ENCODE results near the gene LRMDA. TPM values are rescaled to one million over a fixed set of nuclear protein-coding genes. Genes with fewer than 3 reads are reported as not detected.
A peak's percentile ranks its signal among the peaks of the same experiment; 100 is the strongest.

The LRMDA gene
- total RNA-seq, 6 donors from 2014 or later: 12.8 to 185 (median 18.1) TPM

DNA sequence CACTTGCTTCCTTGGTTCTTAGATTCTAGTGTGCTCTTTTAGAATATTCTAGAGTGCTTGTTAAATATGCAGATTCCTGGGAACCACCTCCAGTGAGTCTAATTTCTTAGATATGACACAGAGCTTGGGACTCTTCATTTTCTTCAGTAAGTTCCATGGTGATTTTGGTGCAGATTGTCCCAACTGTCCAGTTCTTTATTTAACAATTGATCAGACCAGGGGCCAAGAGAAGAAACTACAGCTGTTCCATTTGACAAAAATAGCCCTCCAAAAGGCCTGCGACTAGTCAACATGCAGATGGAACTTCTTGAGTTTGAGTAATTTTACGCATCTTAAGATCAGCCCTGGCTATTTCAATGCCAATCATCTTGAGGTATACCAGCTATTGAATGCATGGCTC, 760.7 kb downstream of the LRMDA start:
- peaks cover 10 to 12% (median 11%) of the 10 kb centered on the region in 4 donors for H3K4me1 ChIP-seq
- no peak overlapping the region for H3K4me3 ChIP-seq
- H3K36me3 ChIP-seq: no peaks in the 10 kb centered on the region
- H3K27ac ChIP-seq: no peak overlapping the region
- DNase-seq: no peak
- no peaks in the 10 kb centered on the region for H3K9me3 ChIP-seq
- H3K27me3 ChIP-seq: no peaks in the 10 kb centered on the region
- ATAC-seq (ENCODE audit: low FRiP score in 2 of 2): no peak
- 89 to 93% methylated on average over 2 of the region's 2 CpGs for WGBS, 2 donors
- TF ChIP-seq, protein P1, sequence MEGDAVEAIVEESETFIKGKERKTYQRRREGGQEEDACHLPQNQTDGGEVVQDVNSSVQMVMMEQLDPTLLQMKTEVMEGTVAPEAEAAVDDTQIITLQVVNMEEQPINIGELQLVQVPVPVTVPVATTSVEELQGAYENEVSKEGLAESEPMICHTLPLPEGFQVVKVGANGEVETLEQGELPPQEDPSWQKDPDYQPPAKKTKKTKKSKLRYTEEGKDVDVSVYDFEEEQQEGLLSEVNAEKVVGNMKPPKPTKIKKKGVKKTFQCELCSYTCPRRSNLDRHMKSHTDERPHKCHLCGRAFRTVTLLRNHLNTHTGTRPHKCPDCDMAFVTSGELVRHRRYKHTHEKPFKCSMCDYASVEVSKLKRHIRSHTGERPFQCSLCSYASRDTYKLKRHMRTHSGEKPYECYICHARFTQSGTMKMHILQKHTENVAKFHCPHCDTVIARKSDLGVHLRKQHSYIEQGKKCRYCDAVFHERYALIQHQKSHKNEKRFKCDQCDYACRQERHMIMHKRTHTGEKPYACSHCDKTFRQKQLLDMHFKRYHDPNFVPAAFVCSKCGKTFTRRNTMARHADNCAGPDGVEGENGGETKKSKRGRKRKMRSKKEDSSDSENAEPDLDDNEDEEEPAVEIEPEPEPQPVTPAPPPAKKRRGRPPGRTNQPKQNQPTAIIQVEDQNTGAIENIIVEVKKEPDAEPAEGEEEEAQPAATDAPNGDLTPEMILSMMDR (IDR thresholded peaks at IDR 0.05): no peak
- TF ChIP-seq POLR2AphosphoS5 (IDR thresholded peaks at IDR 0.05): no peak
- TF ChIP-seq EP300 (IDR thresholded peaks at IDR 0.05): no peak
- TF ChIP-seq POLR2A (IDR thresholded peaks at IDR 0.05): no peak

DNA sequence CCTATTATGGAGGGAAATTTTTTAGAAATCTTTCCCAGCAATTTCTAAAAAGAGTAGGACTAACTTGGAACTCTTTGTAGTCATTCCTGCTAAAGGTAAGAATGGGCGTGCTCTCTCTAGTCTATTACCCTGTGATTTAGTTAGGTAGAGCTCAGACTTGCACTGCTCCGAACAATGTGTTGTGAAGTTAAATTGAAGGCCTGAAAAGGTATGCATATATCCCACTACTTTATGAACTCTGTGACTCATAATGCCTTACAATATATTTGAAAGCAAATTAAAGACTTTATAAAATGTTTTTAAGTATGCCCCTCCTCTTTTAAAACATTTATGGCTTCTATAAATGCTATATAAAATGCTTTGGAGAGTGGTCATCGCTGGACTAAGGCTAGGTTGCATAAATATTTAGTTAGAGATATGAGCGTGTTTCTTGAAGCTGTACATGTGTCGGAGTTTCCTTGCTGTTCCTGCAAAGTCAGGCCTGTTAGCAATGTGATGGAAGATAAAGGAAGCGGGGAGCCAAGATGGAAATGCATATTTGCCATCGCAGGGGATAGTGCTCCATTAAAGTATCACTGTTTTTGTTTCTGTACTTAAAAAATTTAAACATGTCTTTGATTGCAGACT, 761.4 kb downstream of the LRMDA start:
- H3K4me1 ChIP-seq: peaks cover 10 to 12% (median 11%) of the 10 kb centered on the region in 4 donors
- no peaks in the 10 kb centered on the region for H3K27me3 ChIP-seq
- DNase-seq (no peak), ATAC-seq (ENCODE audit: low FRiP score in 2 of 2) (no peak)
- no peak overlapping the region for H3K27ac ChIP-seq
- H3K9me3 ChIP-seq: no peaks in the 10 kb centered on the region
- no peak for TF ChIP-seq POLR2AphosphoS5 (IDR thresholded peaks at IDR 0.05)
- TF ChIP-seq, protein P1 (IDR thresholded peaks at IDR 0.05): no peak
- no peak for TF ChIP-seq EP300 (IDR thresholded peaks at IDR 0.05)
- TF ChIP-seq POLR2A (IDR thresholded peaks at IDR 0.05): no peak
- H3K36me3 ChIP-seq: no peaks in the 10 kb centered on the region
- 84 to 87% methylated on average over 7 of the region's 7 CpGs for WGBS, 2 donors
- no peak overlapping the region for H3K4me3 ChIP-seq

DNA sequence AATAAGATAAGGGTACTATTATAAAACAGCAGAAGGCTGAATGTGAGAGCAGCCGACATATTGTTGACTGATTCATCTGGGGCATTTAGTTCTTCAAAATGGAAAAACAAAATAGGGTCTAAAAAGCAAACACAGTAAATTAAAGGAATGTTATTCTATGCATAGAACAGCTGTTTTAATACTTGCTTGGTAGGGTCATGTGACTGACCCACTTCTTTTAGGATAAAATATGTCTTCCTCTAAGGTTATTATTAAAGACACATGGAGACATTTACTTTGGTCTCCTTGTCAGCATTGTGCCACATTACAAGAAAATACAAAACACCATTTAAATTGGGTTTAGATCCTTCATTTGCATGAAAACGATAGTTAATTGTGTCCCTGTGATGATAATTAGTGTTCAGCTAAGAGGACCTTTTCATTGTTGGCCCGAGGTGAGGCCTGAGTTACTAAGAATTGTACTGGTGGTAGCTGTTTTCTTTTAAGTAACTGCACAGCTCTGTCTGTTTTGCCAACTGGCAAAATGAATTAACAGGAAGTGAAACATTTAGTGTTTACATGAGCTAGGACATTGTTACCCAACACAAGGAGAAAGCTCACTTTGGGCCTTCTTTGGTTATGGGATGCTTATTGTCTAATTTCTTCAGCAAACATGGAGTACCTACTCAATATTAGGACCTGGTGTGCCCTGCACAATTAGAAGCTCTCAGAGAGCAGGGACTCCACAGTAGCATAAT, 764.4 kb downstream of the LRMDA start:
- Histone ChIP-seq H3K36me3 (no peaks in the 10 kb centered on the region), H3K27ac (no peak overlapping the region), H3K9me3 (no peaks in the 10 kb centered on the region), H3K4me3 (no peak overlapping the region), H3K4me1 (peaks cover 10 to 12% (median 11%) of the 10 kb centered on the region in 4 donors), H3K27me3 (no peaks in the 10 kb centered on the region)
- TF ChIP-seq EP300 (IDR thresholded peaks at IDR 0.05) (no peak), POLR2AphosphoS5 (IDR thresholded peaks at IDR 0.05) (no peak), POLR2A (IDR thresholded peaks at IDR 0.05) (no peak)
- TF ChIP-seq, protein P1 (IDR thresholded peaks at IDR 0.05): no peak
- DNase-seq (no peak), ATAC-seq (ENCODE audit: low FRiP score in 2 of 2) (peak in 1 of 2 donors; percentile 45)
- WGBS, 2 donors: 26 to 49% methylated on average over 3 of the region's 3 CpGs

DNA sequence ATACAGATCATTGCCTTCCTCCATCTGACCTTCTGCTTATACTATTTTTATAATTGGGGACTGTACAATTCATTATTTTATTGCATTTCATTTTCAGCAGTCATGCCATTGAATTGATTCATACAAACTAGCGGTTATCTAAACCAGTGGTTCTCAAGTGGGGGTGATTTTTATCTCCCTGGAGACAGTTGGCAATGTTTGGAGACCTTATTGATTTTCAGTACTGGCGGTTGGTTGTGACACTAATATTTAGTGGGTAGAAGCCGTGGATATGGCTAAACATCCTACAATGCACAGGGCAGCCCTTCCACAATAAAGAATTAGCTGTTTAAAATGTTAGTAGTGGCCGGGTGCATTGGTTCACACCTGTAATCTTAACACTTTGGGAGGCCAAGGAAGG, 765.9 kb downstream of the LRMDA start:
- Histone ChIP-seq H3K4me1 (peaks cover 10 to 12% (median 11%) of the 10 kb centered on the region in 4 donors), H3K9me3 (no peaks in the 10 kb centered on the region), H3K4me3 (no peak overlapping the region), H3K36me3 (no peaks in the 10 kb centered on the region), H3K27ac (no peak overlapping the region), H3K27me3 (no peaks in the 10 kb centered on the region)
- no peak for ATAC-seq (ENCODE audit: low FRiP score in 2 of 2)
- 94% methylated on average over 4 of the region's 4 CpGs for WGBS, 2 donors
- DNase-seq: no peak
- TF ChIP-seq, protein P1 (IDR thresholded peaks at IDR 0.05): no peak
- no peak for TF ChIP-seq POLR2A (IDR thresholded peaks at IDR 0.05)
- no peak for TF ChIP-seq POLR2AphosphoS5 (IDR thresholded peaks at IDR 0.05)
- TF ChIP-seq EP300 (IDR thresholded peaks at IDR 0.05): no peak
